Brain microvascular endothelial cell (primary cell): ENCODE measurements around the gene TFAM.

Experiments
- DNase-seq: peaks from one replicate; pipeline ENCODE4 v3.0.0-alpha.2; 2020
- H3K27ac ChIP-seq: fragments of 250-450 bp; sonication (Bioruptor Pico); 2 replicates; pipeline ENCODE4 v1.5.1; 2020; ENCODE audit warnings: mild to moderate bottlenecking, moderate library complexity
- H3K27me3 ChIP-seq: fragments of 250-450 bp; sonication (Bioruptor Pico); replicated peaks from 2 replicates; pipeline ENCODE4 v1.5.1; 2020; ENCODE audit warnings: mild to moderate bottlenecking
- H3K36me3 ChIP-seq: fragments of 250-450 bp; sonication (Bioruptor Pico); replicated peaks from 2 replicates; pipeline ENCODE4 v1.5.1; 2020; ENCODE audit warnings: mild to moderate bottlenecking
- H3K4me3 ChIP-seq: 2 replicates; pipeline ENCODE4 v1.5.1; 2011; ENCODE audit warnings: low read depth, mild to moderate bottlenecking, control low read depth, low read length, moderate library complexity
- in situ Hi-C: cut with HindIII; loops from 2 replicates; pipeline ENCODE4 v1.10.0; 2017; ENCODE audit warnings: low sequenced_read_pairs, low pct_ligation_motif_present
- TF ChIP-seq, protein P1 (sequence below): IDR thresholded peaks from 2 replicates; pipeline ENCODE4 v1.5.1; 2011; ENCODE audit warnings: low read depth, mild to moderate bottlenecking, moderate library complexity, low read length, control low read depth, inconsistent platforms; ENCODE audit errors: missing control alignments

TFAM gene

DNA sequence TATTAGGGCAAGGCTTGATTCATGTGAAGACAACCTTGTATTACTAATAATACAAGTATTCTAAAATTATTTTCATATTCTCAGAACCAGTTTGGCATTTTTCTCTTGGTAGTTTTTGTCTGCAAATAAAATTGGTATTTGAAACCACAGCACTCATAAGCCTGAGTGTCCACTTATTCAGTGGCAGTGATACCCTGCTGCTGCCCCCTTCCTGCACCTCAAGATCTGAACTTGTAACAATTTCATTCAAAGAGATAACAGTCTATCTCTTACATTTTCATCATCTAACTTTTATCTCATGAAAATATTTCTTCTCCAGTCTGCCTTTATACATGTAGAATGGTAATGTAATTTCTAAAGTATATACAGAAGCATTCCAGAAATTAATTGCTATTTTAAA lies 9.3 kb downstream of the TFAM start:
- H3K27ac ChIP-seq = no peak overlapping the region
- in situ Hi-C loops = no loop called here
- no peak overlapping the region for H3K4me3 ChIP-seq
- no peak for DNase-seq
- H3K27me3 ChIP-seq = no peaks in the 10 kb centered on the region
- TF ChIP-seq, protein P1, sequence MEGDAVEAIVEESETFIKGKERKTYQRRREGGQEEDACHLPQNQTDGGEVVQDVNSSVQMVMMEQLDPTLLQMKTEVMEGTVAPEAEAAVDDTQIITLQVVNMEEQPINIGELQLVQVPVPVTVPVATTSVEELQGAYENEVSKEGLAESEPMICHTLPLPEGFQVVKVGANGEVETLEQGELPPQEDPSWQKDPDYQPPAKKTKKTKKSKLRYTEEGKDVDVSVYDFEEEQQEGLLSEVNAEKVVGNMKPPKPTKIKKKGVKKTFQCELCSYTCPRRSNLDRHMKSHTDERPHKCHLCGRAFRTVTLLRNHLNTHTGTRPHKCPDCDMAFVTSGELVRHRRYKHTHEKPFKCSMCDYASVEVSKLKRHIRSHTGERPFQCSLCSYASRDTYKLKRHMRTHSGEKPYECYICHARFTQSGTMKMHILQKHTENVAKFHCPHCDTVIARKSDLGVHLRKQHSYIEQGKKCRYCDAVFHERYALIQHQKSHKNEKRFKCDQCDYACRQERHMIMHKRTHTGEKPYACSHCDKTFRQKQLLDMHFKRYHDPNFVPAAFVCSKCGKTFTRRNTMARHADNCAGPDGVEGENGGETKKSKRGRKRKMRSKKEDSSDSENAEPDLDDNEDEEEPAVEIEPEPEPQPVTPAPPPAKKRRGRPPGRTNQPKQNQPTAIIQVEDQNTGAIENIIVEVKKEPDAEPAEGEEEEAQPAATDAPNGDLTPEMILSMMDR = no peak
- H3K36me3 ChIP-seq = peaks cover 18% of the 10 kb centered on the region

- DNase-seq = no peak
- in situ Hi-C loops = no loop called here
- H3K27me3 ChIP-seq = no peaks in the 10 kb centered on the region
- H3K27ac ChIP-seq = no peak overlapping the region
- H3K36me3 ChIP-seq = peaks cover 16% of the 10 kb centered on the region
- H3K4me3 ChIP-seq = no peak overlapping the region
- TF ChIP-seq, protein P1 = no peak
Observed at GRCh38 chr10:58396057-58396456, 10.8 kb downstream of the TFAM start.

DNA sequence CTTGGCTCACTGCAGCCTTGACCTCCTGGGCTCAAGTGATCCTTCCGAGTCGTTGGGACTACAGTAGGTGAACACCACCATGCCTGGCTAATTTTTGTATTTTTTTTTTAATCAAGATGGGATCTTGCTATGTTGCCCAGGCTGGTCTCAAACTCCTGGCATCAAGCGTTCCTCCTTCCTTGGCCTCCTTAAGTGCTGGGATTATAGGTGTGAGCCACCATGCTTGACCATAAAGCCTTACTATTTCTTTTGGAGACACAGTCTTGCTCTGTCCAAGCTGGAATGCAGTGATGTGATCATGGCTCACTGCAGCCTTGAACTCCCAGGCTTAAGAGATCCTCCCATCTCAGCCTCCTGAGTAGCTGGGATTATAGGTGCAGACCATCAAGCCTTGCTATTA lies 12.6 kb downstream of the TFAM start:
- no peaks in the 10 kb centered on the region for H3K27me3 ChIP-seq
- TF ChIP-seq, protein P1 = no peak
- in situ Hi-C loops = no loop called here
- peaks cover 13% of the 10 kb centered on the region for H3K36me3 ChIP-seq
- no peak overlapping the region for H3K4me3 ChIP-seq
- no peak overlapping the region for H3K27ac ChIP-seq
- DNase-seq = no peak

- no peaks in the 10 kb centered on the region for H3K27me3 ChIP-seq
Observed at GRCh38 chr10:58399410-58399809, 14.2 kb downstream of the TFAM start.

GRCh38 chr10:58400609-58401008 lies 15.4 kb downstream of the TFAM start:
- in situ Hi-C loops = no loop called here
- no peak for DNase-seq
- Histone ChIP-seq H3K4me3 (no peak overlapping the region), H3K27me3 (no peaks in the 10 kb centered on the region), H3K27ac (no peak overlapping the region), H3K36me3 (peaks cover 6% of the 10 kb centered on the region)
- TF ChIP-seq, protein P1 = no peak

More at GRCh38 chr10:58399410-58399809, 14.2 kb downstream of the TFAM start:
- Histone ChIP-seq H3K36me3 (peaks cover 13% of the 10 kb centered on the region), H3K27ac (no peak overlapping the region), H3K4me3 (no peak overlapping the region)
- TF ChIP-seq, protein P1 = no peak
- in situ Hi-C loops = no loop called here
- DNase-seq = no peak

DNA sequence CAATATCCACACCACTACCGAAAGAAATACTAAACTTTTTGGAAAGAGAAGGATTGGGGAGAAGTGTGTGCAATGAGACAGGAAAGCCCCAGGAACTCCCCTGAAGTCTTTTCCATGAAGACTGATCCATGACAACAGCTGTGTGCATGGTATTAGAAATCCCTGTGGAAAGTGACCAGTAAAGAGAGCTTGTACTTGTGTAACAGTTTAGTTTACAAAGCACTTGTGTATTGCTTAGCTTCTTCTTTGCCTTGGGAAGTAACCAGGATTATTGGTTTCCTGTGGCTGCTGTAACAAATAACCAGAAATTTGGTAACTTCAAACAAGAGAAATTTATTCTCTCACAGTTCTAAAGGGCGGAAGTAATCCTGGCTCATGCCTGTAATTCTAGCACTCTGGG lies 18.8 kb downstream of the TFAM start:
- TF ChIP-seq, protein P1 = no peak
- H3K27me3 ChIP-seq = no peaks in the 10 kb centered on the region
- H3K4me3 ChIP-seq = no peak overlapping the region
- no peaks in the 10 kb centered on the region for H3K36me3 ChIP-seq
- DNase-seq = no peak
- no peak overlapping the region for H3K27ac ChIP-seq
- in situ Hi-C loops = no loop called here
